Body of pancreas (tissue), 4 donors: Measurements from ENCODE around the gene GATAD2A.

ENCODE experiments used
- POLR2A ChIP-seq, 3 donors: fragments of 450-650 bp; IDR thresholded peaks; one replicate each; pipeline ENCODE4 v1.6.1; 2016; ENCODE audit warnings: antibody characterized with exemption in 3 of 3, mild to moderate bottlenecking in 2 of 3
- TF ChIP-seq, protein P1 (sequence below), 7 experiments: fragments of 450-650 bp in 4 of 7; fragments of 200-600 bp in 3 of 7; sonication (generic) in 3 of 7; IDR thresholded peaks; one replicate each; pipeline ENCODE4 v1.5.1; 2016 to 2019; ENCODE audit warnings: antibody characterized with exemption in 7 of 7

DNA sequence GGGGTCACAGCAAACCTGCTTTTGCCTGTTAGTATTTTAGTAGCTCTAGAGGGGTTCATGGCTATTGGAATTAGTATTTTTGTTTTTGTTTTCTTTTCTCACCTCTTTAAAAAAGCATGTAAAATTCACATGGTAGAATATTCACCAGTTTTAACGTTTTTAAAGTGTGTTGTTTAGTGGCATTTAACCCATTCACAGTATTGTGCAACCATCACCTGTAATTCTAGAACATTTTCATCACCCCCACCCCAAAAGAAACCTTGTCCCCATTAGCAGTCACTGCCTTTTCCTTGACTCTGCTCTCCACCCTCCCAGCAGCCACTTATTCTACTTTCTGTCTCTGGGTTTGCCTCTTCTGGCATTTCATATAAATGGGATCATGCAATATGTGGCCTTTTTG is 39.8 kb downstream of the GATAD2A start:
- TF ChIP-seq, protein P1, sequence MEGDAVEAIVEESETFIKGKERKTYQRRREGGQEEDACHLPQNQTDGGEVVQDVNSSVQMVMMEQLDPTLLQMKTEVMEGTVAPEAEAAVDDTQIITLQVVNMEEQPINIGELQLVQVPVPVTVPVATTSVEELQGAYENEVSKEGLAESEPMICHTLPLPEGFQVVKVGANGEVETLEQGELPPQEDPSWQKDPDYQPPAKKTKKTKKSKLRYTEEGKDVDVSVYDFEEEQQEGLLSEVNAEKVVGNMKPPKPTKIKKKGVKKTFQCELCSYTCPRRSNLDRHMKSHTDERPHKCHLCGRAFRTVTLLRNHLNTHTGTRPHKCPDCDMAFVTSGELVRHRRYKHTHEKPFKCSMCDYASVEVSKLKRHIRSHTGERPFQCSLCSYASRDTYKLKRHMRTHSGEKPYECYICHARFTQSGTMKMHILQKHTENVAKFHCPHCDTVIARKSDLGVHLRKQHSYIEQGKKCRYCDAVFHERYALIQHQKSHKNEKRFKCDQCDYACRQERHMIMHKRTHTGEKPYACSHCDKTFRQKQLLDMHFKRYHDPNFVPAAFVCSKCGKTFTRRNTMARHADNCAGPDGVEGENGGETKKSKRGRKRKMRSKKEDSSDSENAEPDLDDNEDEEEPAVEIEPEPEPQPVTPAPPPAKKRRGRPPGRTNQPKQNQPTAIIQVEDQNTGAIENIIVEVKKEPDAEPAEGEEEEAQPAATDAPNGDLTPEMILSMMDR (IDR thresholded peaks at IDR 0.05) = no peak
- no peak for TF ChIP-seq POLR2A (IDR thresholded peaks at IDR 0.05)
